Cardiac fibroblast (primary cell): ENCODE measurements around the gene PPIA.

ENCODE experiments used
- DNase-seq, 2 donors: peaks; one replicate each; pipeline versions ENCODE4 v3.0.0 to v3.0.0-alpha.2; 2010; ENCODE audit warnings: low read depth in 2 of 2
- H3K4me3 ChIP-seq, 2 donors: replicated peaks in 1 of 2; 1 replicate in 1 of 2; 2 replicates in 1 of 2; pipeline ENCODE4 v1.5.1; 2011; ENCODE audit warnings: low read depth in 2 of 2, low read length in 2 of 2, mild to moderate bottlenecking in 2 of 2, moderate library complexity in 1 of 2
- CTCF ChIP-seq: IDR thresholded peaks from one replicate; pipeline ENCODE4 v1.5.1; 2011; ENCODE audit warnings: low read depth, mild to moderate bottlenecking, low read length, inconsistent platforms

The PPIA gene

DNA sequence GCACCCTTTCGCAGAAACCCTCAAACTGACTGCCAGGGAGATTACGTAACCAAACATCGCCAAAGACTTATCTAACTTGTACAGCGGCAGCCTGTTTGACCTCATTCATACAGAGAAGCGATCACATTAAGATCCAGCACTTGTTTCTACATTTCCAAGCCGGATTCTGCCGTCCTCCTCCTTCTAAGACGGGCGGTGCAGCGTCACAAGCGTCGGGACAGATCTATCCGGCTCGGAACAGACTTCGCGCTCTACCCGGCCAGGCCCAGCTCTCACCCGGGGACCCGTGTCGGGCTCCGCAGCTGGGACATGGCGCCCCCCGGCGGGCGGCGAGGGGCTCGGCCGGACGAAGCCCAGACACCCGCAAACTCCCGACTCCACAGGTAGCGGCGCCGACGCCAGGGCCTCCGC is 51.0 kb downstream of the PPIA start:
- peak overlapping the region; percentile 62 to 65 for H3K4me3 ChIP-seq
- DNase-seq, result peak; percentile 86 to 90
- peak; percentile 59 for TF ChIP-seq CTCF

GRCh38 chr7:44847920-44848634 is 51.6 kb downstream of the PPIA start, which contains the start of gene H2AZ2:
Gene H2AZ2, minus strand, starts transcription at chr7:44848087. Its CDS starts 116 bp downstream, at chr7:44847971.
- TF ChIP-seq CTCF, result no peak
- DNase-seq, result peak; percentile 100
- H3K4me3 ChIP-seq, result peak within 1 kb of the TSS; percentile 65 to 79

GRCh38 chr7:44849259-44849884 is 52.9 kb downstream of the PPIA start:
- no peak overlapping the region for H3K4me3 ChIP-seq
- DNase-seq, result no peak
- TF ChIP-seq CTCF, result no peak

DNA sequence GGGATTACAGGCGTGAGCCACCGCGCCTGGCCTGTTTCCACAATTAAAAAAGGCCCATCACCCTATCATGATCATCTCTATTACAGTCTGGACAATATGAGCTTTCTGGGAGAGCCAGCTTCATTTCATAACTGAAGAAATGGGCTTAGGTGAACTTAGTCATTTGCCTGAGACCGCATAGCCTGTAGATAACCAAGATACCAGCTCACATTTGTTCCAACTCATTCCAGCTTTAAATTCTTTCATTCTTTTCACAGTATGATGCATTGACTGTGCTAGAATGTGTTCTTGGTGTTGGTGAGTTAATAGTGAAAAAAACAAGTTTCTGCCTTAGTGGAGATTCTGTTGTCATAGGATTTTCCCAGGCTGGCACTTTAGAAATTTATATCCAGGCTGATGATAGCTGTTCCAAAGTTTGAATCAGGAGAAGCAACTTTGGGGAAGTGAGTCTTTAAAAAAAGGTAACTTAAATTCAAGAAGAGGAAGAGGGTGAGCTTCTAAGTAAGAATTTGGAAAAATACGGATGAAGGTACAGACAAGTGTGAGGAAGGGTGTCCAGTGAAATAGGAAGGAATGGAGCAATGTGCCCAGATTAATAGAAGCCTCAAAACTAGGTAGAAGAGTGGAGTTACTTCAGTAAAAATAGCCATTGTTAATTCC is 53.5 kb downstream of the PPIA start:
- TF ChIP-seq CTCF, result no peak
- H3K4me3 ChIP-seq, result no peak overlapping the region
- peak; percentile 31 to 38 for DNase-seq

GRCh38 chr7:44852590-44852989 is 56.1 kb downstream of the PPIA start:
- DNase-seq, result no peak
- no peak overlapping the region for H3K4me3 ChIP-seq
- no peak for TF ChIP-seq CTCF
